HEK293 (cell line): Measurements from ENCODE around the gene FAM151B.

Experiments
- HOXA7 ChIP-seq: sonication (generic); formaldehyde crosslinking; IDR thresholded peaks from 2 replicates; pipeline ENCODE4 v1.8.1; 2022; ENCODE audit warnings: missing genetic modification reagents, borderline replicate concordance
- KLF10 ChIP-seq: fragments of 450-650 bp; IDR thresholded peaks from 2 replicates; pipeline ENCODE4 v1.5.1; 2018; ENCODE audit warnings: missing biosample characterization, mild to moderate bottlenecking, missing genetic modification characterization
- REPIN1 ChIP-seq: fragments of 450-650 bp; formaldehyde crosslinking; IDR thresholded peaks from 2 replicates; pipeline ENCODE4 v1.5.1; 2017; ENCODE audit warnings: missing biosample characterization, missing genetic modification characterization, low read depth
- SCRT2 ChIP-seq: fragments of 450-650 bp; formaldehyde crosslinking; IDR thresholded peaks from 2 replicates; pipeline ENCODE4 v1.5.1; 2016; ENCODE audit warnings: missing biosample characterization, missing genetic modification characterization
- SETDB1 ChIP-seq: IDR thresholded peaks from one replicate; pipeline ENCODE4 v1.6.1; 2017; ENCODE audit warnings: mild to moderate bottlenecking, low read length, moderate library complexity, mixed read lengths; ENCODE audit not compliant: insufficient read length
- SP7 ChIP-seq: fragments of 450-650 bp; formaldehyde crosslinking; IDR thresholded peaks from 2 replicates; pipeline ENCODE4 v1.5.1; 2016; ENCODE audit warnings: missing biosample characterization, missing genetic modification characterization
- ZFP41 ChIP-seq: fragments of 450-650 bp; formaldehyde crosslinking; IDR thresholded peaks from 2 replicates; pipeline ENCODE4 v1.5.1; 2016; ENCODE audit warnings: missing biosample characterization, missing genetic modification characterization, borderline replicate concordance
- ZNF155 ChIP-seq: fragments of 450-650 bp; formaldehyde crosslinking; IDR thresholded peaks from 2 replicates; pipeline ENCODE4 v1.5.1; 2016; ENCODE audit warnings: missing biosample characterization, missing genetic modification characterization
- ZNF174 ChIP-seq: fragments of 450-650 bp; formaldehyde crosslinking; IDR thresholded peaks from 2 replicates; pipeline ENCODE4 v1.5.0; 2017; ENCODE audit warnings: missing biosample characterization, mild to moderate bottlenecking, missing genetic modification characterization
- ZNF175 ChIP-seq: fragments of 450-650 bp; formaldehyde crosslinking; IDR thresholded peaks from 2 replicates; pipeline ENCODE4 v1.5.1; 2016; ENCODE audit warnings: missing biosample characterization, missing genetic modification characterization
- ZNF2 ChIP-seq: fragments of 450-650 bp; formaldehyde crosslinking; IDR thresholded peaks from 2 replicates; pipeline ENCODE4 v1.5.1; 2016; ENCODE audit warnings: missing biosample characterization, missing genetic modification characterization
- ZNF221 ChIP-seq: fragments of 450-650 bp; formaldehyde crosslinking; IDR thresholded peaks from 2 replicates; pipeline ENCODE4 v1.5.1; 2017; ENCODE audit warnings: missing biosample characterization, missing genetic modification characterization, borderline replicate concordance
- ZNF223 ChIP-seq: fragments of 450-650 bp; formaldehyde crosslinking; IDR thresholded peaks from 2 replicates; pipeline ENCODE4 v1.5.1; 2016; ENCODE audit warnings: missing biosample characterization, missing genetic modification characterization
- ZNF302 ChIP-seq: fragments of 450-650 bp; formaldehyde crosslinking; IDR thresholded peaks from 2 replicates; pipeline ENCODE4 v1.5.1; 2016; ENCODE audit warnings: missing biosample characterization, missing genetic modification characterization, low read depth
- ZNF335 ChIP-seq: fragments of 450-650 bp; formaldehyde crosslinking; conservative IDR thresholded peaks from 2 replicates; pipeline ENCODE4 v1.5.1; 2016; ENCODE audit warnings: missing biosample characterization, missing genetic modification characterization
- ZNF341 ChIP-seq: fragments of 450-650 bp; formaldehyde crosslinking; IDR thresholded peaks from 2 replicates; pipeline ENCODE4; 2016; ENCODE audit warnings: low read depth, missing biosample characterization, missing genetic modification characterization
- ZNF394 ChIP-seq: fragments of 450-650 bp; formaldehyde crosslinking; IDR thresholded peaks from 2 replicates; pipeline ENCODE4 v1.5.1; 2016; ENCODE audit warnings: missing biosample characterization, missing genetic modification characterization, mild to moderate bottlenecking, moderate library complexity, borderline replicate concordance
- ZNF404 ChIP-seq: fragments of 450-650 bp; formaldehyde crosslinking; IDR thresholded peaks from 2 replicates; pipeline ENCODE4 v1.5.1; 2017; ENCODE audit warnings: missing biosample characterization, missing genetic modification characterization
- ZNF555 ChIP-seq: fragments of 450-650 bp; formaldehyde crosslinking; conservative IDR thresholded peaks from 2 replicates; pipeline ENCODE4 v1.5.1; 2017; ENCODE audit warnings: missing biosample characterization, mild to moderate bottlenecking, missing genetic modification characterization, inconsistent platforms
- ZNF624 ChIP-seq: fragments of 450-650 bp; formaldehyde crosslinking; IDR thresholded peaks from 2 replicates; pipeline ENCODE4 v1.5.1; 2017; ENCODE audit warnings: missing biosample characterization, missing genetic modification characterization
- ZNF843 ChIP-seq: fragments of 450-650 bp; formaldehyde crosslinking; IDR thresholded peaks from 2 replicates; pipeline ENCODE4 v1.5.1; 2016; ENCODE audit warnings: missing biosample characterization, missing genetic modification characterization
- ZSCAN23 ChIP-seq: fragments of 450-650 bp; formaldehyde crosslinking; IDR thresholded peaks from 2 replicates; pipeline ENCODE4 v1.5.1; 2016; ENCODE audit warnings: missing biosample characterization, missing genetic modification characterization
- TF ChIP-seq, protein P1 (sequence below): fragments of 450-650 bp; formaldehyde crosslinking; IDR thresholded peaks from 2 replicates; pipeline ENCODE4 v1.5.1; 2016; ENCODE audit warnings: missing biosample characterization, missing genetic modification characterization
- TF ChIP-seq, protein P2 (sequence below): fragments of 450-650 bp; formaldehyde crosslinking; IDR thresholded peaks from 2 replicates; pipeline ENCODE4 v1.5.1; 2016; ENCODE audit warnings: missing biosample characterization, missing genetic modification characterization
- TF ChIP-seq, protein P3 (sequence below): fragments of 450-650 bp; formaldehyde crosslinking; IDR thresholded peaks from 2 replicates; pipeline ENCODE4 v1.5.1; 2016; ENCODE audit warnings: missing biosample characterization, missing genetic modification characterization
- TF ChIP-seq, protein P4 (sequence below): fragments of 450-650 bp; IDR thresholded peaks from 2 replicates; pipeline ENCODE4 v1.5.1; 2018; ENCODE audit warnings: missing biosample characterization, mild to moderate bottlenecking, missing genetic modification characterization
- TF ChIP-seq, protein P5 (sequence below): fragments of 450-650 bp; formaldehyde crosslinking; IDR thresholded peaks from 2 replicates; pipeline ENCODE4 v1.5.1; 2016; ENCODE audit warnings: missing biosample characterization, missing genetic modification characterization
- TF ChIP-seq, protein P6 (sequence below): fragments of 450-650 bp; formaldehyde crosslinking; IDR thresholded peaks from 2 replicates; pipeline ENCODE4 v1.5.1; 2016; ENCODE audit warnings: missing biosample characterization, missing genetic modification characterization
- TF ChIP-seq, protein P7 (sequence below): fragments of 450-650 bp; formaldehyde crosslinking; IDR thresholded peaks from 2 replicates; pipeline ENCODE4 v1.5.1; 2016; ENCODE audit warnings: missing biosample characterization, missing genetic modification characterization, borderline replicate concordance

The FAM151B gene

DNA sequence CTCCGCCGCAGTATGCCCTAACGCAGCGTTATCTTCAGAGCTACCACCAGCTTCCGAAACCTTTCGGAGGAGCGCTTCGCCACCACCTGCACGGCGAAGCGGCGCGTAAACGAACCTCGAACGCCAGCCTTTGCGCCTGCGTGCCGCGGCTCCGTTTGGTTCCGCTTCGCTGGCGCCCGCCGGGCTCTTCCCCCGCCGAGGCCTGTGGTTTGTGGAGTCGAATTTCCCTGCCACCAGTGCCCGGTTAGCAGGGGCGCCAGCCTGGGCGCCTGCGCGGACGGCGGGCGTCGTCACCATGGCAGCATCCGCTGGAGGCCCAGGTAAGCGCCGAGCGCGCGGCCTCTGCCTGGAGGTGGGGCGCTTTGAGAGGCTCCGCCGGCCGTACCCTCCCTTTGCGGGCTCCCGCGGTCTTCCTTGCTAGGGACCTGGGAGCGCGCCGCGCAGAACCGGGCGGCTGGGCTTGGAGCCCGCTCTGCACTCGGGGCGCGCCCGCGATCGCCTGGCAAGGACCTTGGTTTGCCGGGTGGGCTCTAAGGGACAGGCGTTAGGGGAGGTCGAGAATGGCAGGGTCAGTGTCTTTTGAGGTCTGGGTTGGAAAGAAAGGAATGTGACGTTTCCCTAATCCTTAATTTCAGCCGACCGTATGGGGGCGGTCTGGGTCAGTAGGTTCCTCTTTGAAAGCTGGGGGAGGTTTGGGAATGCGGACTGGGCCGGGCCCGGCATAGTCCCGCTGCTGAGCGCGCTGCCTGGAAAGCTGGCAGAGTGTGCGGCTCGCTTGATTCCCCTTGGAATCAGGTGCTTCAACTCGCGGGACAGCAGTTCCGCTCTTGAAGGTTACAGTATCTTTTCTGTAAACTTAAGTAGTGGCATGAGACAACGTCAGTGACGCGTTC lies at the start of gene FAM151B (continued):
- TF ChIP-seq, protein P1, sequence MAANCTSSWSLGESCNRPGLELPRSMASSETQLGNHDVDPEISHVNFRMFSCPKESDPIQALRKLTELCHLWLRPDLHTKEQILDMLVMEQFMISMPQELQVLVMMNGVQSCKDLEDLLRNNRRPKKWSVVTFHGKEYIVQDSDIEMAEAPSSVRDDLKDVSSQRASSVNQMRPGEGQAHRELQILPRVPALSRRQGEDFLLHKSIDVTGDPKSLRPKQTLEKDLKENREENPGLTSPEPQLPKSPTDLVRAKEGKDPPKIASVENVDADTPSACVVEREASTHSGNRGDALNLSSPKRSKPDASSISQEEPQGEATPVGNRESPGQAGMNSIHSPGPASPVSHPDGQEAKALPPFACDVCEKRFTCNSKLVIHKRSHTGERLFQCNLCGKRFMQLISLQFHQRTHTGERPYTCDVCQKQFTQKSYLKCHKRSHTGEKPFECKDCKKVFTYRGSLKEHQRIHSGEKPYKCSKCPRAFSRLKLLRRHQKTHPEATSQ (tag by site-specific recombination): peak; percentile 38; the same call in 1 of the 2 replicates
- TF ChIP-seq ZNF341 (peak; percentile 92), ZNF174 (tag by site-specific recombination) (no peak), ZNF555 (tag by site-specific recombination) (no peak), KLF10 (no peak; the same call in 1 of the 2 replicates), ZNF155 (tag by site-specific recombination) (no peak), ZSCAN23 (tag by site-specific recombination) (no peak), ZNF223 (tag by site-specific recombination) (no peak), ZNF302 (no peak), HOXA7 (no peak), SETDB1 (no peak), ZNF2 (tag by site-specific recombination) (peak; percentile 76), ZFP41 (tag by site-specific recombination) (no peak), ZNF624 (tag by site-specific recombination) (no peak), REPIN1 (tag by site-specific recombination) (no peak), ZNF335 (tag by site-specific recombination) (peak; percentile 97), ZNF843 (tag by site-specific recombination) (no peak; the same call in 1 of the 2 replicates), SCRT2 (no peak), SP7 (tag by site-specific recombination) (peak; percentile 79), ZNF221 (tag by site-specific recombination) (no peak), ZNF175 (tag by site-specific recombination) (no peak), ZNF404 (no peak), ZNF394 (tag by site-specific recombination) (peak; percentile 78)
- TF ChIP-seq, protein P2, sequence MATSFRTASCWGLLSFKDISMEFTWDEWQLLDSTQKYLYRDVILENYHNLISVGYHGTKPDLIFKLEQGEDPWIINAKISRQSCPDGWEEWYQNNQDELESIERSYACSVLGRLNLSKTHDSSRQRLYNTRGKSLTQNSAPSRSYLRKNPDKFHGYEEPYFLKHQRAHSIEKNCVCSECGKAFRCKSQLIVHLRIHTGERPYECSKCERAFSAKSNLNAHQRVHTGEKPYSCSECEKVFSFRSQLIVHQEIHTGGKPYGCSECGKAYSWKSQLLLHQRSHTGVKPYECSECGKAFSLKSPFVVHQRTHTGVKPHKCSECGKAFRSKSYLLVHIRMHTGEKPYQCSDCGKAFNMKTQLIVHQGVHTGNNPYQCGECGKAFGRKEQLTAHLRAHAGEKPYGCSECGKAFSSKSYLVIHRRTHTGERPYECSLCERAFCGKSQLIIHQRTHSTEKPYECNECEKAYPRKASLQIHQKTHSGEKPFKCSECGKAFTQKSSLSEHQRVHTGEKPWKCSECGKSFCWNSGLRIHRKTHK (tag by site-specific recombination): no peak
- TF ChIP-seq, protein P3, sequence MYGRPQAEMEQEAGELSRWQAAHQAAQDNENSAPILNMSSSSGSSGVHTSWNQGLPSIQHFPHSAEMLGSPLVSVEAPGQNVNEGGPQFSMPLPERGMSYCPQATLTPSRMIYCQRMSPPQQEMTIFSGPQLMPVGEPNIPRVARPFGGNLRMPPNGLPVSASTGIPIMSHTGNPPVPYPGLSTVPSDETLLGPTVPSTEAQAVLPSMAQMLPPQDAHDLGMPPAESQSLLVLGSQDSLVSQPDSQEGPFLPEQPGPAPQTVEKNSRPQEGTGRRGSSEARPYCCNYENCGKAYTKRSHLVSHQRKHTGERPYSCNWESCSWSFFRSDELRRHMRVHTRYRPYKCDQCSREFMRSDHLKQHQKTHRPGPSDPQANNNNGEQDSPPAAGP: no peak; the same call in 1 of the 2 replicates
- TF ChIP-seq, protein P4, sequence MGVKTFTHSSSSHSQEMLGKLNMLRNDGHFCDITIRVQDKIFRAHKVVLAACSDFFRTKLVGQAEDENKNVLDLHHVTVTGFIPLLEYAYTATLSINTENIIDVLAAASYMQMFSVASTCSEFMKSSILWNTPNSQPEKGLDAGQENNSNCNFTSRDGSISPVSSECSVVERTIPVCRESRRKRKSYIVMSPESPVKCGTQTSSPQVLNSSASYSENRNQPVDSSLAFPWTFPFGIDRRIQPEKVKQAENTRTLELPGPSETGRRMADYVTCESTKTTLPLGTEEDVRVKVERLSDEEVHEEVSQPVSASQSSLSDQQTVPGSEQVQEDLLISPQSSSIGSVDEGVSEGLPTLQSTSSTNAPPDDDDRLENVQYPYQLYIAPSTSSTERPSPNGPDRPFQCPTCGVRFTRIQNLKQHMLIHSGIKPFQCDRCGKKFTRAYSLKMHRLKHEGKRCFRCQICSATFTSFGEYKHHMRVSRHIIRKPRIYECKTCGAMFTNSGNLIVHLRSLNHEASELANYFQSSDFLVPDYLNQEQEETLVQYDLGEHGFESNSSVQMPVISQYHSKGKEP (tag by site-specific recombination): no peak
- TF ChIP-seq, protein P5, sequence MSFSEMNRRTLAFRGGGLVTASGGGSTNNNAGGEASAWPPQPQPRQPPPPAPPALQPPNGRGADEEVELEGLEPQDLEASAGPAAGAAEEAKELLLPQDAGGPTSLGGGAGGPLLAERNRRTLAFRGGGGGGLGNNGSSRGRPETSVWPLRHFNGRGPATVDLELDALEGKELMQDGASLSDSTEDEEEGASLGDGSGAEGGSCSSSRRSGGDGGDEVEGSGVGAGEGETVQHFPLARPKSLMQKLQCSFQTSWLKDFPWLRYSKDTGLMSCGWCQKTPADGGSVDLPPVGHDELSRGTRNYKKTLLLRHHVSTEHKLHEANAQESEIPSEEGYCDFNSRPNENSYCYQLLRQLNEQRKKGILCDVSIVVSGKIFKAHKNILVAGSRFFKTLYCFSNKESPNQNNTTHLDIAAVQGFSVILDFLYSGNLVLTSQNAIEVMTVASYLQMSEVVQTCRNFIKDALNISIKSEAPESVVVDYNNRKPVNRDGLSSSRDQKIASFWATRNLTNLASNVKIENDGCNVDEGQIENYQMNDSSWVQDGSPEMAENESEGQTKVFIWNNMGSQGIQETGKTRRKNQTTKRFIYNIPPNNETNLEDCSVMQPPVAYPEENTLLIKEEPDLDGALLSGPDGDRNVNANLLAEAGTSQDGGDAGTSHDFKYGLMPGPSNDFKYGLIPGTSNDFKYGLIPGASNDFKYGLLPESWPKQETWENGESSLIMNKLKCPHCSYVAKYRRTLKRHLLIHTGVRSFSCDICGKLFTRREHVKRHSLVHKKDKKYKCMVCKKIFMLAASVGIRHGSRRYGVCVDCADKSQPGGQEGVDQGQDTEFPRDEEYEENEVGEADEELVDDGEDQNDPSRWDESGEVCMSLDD: peak; percentile 83
- TF ChIP-seq, protein P6, sequence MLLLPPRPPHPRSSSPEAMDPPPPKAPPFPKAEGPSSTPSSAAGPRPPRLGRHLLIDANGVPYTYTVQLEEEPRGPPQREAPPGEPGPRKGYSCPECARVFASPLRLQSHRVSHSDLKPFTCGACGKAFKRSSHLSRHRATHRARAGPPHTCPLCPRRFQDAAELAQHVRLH (tag by site-specific recombination): peak; percentile 63; the same call in 1 of the 2 replicates
- TF ChIP-seq, protein P7, sequence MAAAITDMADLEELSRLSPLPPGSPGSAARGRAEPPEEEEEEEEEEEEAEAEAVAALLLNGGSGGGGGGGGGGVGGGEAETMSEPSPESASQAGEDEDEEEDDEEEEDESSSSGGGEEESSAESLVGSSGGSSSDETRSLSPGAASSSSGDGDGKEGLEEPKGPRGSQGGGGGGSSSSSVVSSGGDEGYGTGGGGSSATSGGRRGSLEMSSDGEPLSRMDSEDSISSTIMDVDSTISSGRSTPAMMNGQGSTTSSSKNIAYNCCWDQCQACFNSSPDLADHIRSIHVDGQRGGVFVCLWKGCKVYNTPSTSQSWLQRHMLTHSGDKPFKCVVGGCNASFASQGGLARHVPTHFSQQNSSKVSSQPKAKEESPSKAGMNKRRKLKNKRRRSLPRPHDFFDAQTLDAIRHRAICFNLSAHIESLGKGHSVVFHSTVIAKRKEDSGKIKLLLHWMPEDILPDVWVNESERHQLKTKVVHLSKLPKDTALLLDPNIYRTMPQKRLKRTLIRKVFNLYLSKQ (tag by site-specific recombination): no peak
